Memory B cell (primary cell): ENCODE results near the gene NCKAP5.

Experiments
- ATAC-seq: fragments of 150-1000 bp; cut with Tn5 transposase; 2 replicates; pipeline ENCODE4 v1.10.0; 2021; ENCODE audit warnings: low read depth, mild to moderate bottlenecking, moderate library complexity
- DNase-seq, 2 donors: peaks; one replicate each; pipeline ENCODE4 v3.0.0; 2022; ENCODE audit warnings: low spot score in 2 of 2
- H3K27ac Mint-ChIP-seq: one replicate; pipeline ENCODE4 v1.8.0; 2022; ENCODE audit warnings: mild to moderate bottlenecking, moderate library complexity, mixed read lengths
- H3K27me3 Mint-ChIP-seq: one replicate; pipeline ENCODE4 v1.8.0; 2022; ENCODE audit warnings: mixed read lengths
- H3K36me3 Mint-ChIP-seq: one replicate; pipeline ENCODE4 v1.8.0; 2022; ENCODE audit warnings: mild to moderate bottlenecking, mixed read lengths
- H3K4me1 Mint-ChIP-seq: one replicate; pipeline ENCODE4 v1.8.0; 2022; ENCODE audit warnings: mixed read lengths
- H3K4me3 Mint-ChIP-seq: one replicate; pipeline ENCODE4 v1.8.0; 2022; ENCODE audit warnings: mild to moderate bottlenecking, moderate library complexity, mixed read lengths
- H3K9me3 Mint-ChIP-seq: one replicate; pipeline ENCODE4 v1.8.0; 2022; ENCODE audit warnings: mixed read lengths

NCKAP5 gene

DNA sequence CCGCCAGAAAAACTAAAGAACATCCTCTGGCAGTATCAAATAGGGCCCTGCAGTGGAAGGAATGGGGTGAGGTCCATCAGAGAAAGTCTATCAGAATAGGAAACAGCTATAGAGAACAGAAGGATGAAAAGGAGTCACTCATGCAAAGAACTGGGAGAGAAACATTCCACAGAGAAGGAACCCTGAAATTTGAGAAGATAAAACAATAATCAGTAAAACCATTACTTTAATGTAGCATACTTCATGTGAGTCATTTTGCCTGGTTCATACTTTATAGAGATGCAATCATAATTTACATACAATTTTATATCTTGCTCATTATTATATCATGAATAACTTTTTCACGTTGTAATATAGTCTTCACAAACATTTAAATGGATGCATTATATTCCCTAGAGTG lies 402.2 kb downstream of the NCKAP5 start:
- Mint-ChIP-seq H3K4me3 (no peak overlapping the region), H3K36me3 (no peaks in the 10 kb centered on the region), H3K4me1 (no peaks in the 10 kb centered on the region), H3K27ac (no peak overlapping the region), H3K9me3 (no peaks in the 10 kb centered on the region), H3K27me3 (peaks cover 2% of the 10 kb centered on the region)
- ATAC-seq (no peak), DNase-seq (no peak)

DNA sequence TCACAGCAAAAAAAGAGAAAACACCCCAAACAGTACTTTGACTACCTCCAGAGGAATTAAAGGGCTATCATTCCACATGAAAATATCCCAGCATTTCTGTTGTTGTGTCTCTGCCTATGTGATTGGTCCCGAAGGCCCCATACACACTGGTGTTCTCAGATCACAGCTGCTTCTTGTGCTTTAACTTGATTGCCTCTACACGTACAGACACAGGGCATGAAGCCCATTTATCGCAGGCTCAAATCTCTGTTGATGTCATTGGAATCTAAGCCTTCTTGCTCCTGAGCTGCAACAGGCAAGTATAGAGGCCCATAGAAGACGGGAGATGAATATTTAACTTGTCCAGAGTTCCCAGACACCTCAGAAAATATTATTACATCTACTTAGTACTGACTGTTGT lies 405.2 kb downstream of the NCKAP5 start:
- Mint-ChIP-seq H3K27ac (no peak overlapping the region), H3K4me1 (no peaks in the 10 kb centered on the region), H3K9me3 (no peaks in the 10 kb centered on the region)

GRCh38 chr2:133158442-133158841 lies 409.8 kb downstream of the NCKAP5 start:
- ATAC-seq (no peak), DNase-seq (no peak)
- Mint-ChIP-seq H3K36me3 (no peaks in the 10 kb centered on the region), H3K27ac (no peak overlapping the region), H3K9me3 (no peaks in the 10 kb centered on the region), H3K4me3 (no peak overlapping the region), H3K27me3 (peaks cover 4% of the 10 kb centered on the region), H3K4me1 (no peaks in the 10 kb centered on the region)

More for the DNA sequence above, 405.2 kb downstream of the NCKAP5 start:
- H3K27me3 Mint-ChIP-seq = peaks cover 4% of the 10 kb centered on the region
- H3K4me3 Mint-ChIP-seq = no peak overlapping the region
- no peak for ATAC-seq
- no peaks in the 10 kb centered on the region for H3K36me3 Mint-ChIP-seq
- DNase-seq = no peak

DNA sequence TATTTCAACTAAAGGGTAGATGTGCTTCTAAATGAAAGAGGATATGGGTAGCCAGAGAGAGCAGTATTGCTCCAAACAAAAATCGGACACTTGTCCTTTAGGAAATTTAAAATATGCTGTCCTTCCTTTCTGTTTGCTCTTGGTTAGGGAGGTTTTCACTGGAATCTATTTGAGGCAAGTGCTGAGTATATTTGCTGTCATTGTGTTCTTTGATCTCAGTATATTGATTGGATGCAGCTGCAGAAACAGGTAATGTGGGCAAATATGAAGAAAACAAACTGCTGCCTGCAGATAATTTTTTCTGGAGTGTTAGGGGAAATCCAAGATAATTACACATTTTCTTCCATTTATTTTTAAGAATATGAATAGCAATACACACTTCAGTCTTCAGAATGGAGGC lies 410.2 kb downstream of the NCKAP5 start:
- ATAC-seq (no peak), DNase-seq (no peak)
- H3K36me3 Mint-ChIP-seq = no peaks in the 10 kb centered on the region
- no peaks in the 10 kb centered on the region for H3K9me3 Mint-ChIP-seq
- H3K27me3 Mint-ChIP-seq = peaks cover 4% of the 10 kb centered on the region
- H3K4me3 Mint-ChIP-seq = no peak overlapping the region
- H3K27ac Mint-ChIP-seq = no peak overlapping the region
- no peaks in the 10 kb centered on the region for H3K4me1 Mint-ChIP-seq

GRCh38 chr2:133157141-133157540 lies 411.1 kb downstream of the NCKAP5 start:
- Mint-ChIP-seq H3K4me3 (no peak overlapping the region), H3K4me1 (no peaks in the 10 kb centered on the region), H3K9me3 (no peaks in the 10 kb centered on the region), H3K27ac (no peak overlapping the region), H3K27me3 (peaks cover 4% of the 10 kb centered on the region), H3K36me3 (no peaks in the 10 kb centered on the region)
- no peak for DNase-seq
- no peak for ATAC-seq

DNA sequence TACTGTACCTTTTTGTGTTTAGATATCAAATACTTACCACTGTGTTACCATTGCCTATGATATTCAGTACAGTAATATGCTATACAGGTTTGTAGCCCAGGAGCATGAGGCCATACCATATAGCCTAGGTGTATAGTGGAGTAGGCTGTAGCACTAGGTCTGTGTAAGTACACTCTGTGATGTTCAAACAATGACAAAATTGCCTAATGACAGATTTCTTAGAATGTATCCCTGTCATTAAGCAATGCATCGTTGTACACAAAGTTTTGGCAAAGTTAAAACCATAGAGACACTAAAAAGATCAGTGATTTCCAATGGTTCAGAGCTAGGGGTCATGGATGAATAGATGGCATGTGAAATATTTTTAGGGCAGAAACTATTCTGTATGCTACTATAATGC lies 415.5 kb downstream of the NCKAP5 start:
- no peaks in the 10 kb centered on the region for H3K36me3 Mint-ChIP-seq
- no peak overlapping the region for H3K27ac Mint-ChIP-seq
- H3K4me1 Mint-ChIP-seq = no peaks in the 10 kb centered on the region
- H3K27me3 Mint-ChIP-seq = no peaks in the 10 kb centered on the region
- no peak overlapping the region for H3K4me3 Mint-ChIP-seq
- peaks cover 2% of the 10 kb centered on the region for H3K9me3 Mint-ChIP-seq
- DNase-seq (no peak), ATAC-seq (no peak)

GRCh38 chr2:133148187-133148586 lies 420.1 kb downstream of the NCKAP5 start:
- Mint-ChIP-seq H3K9me3 (peaks cover 2% of the 10 kb centered on the region), H3K4me1 (no peaks in the 10 kb centered on the region), H3K27me3 (no peaks in the 10 kb centered on the region), H3K27ac (no peak overlapping the region), H3K4me3 (no peak overlapping the region), H3K36me3 (no peaks in the 10 kb centered on the region)
- no peak for DNase-seq
- ATAC-seq = no peak

GRCh38 chr2:133146893-133147292 lies 421.4 kb downstream of the NCKAP5 start:
- Mint-ChIP-seq H3K9me3 (peaks cover 2% of the 10 kb centered on the region), H3K4me3 (no peak overlapping the region), H3K27me3 (no peaks in the 10 kb centered on the region), H3K27ac (no peak overlapping the region), H3K36me3 (no peaks in the 10 kb centered on the region), H3K4me1 (no peaks in the 10 kb centered on the region)
- DNase-seq = no peak
- no peak for ATAC-seq

DNA sequence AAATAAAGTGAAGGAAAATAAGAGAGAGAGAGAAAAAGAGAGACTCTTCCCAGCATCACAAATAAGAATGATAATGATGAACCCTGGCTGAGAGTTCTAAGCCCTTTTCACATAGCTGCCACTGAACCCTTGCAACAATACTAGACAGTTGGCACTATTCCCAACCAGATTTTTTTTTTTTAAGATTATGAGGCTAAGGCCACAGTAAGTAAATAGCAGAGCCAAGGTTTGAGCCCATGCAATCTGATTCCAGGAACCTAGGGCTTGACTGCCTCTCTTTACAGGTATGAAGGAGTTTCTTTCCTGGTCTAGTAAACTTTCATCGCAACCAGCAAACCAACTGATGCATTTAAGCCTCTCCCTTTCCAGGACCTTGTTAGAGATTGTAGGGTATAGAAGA lies 424.6 kb downstream of the NCKAP5 start:
- H3K4me1 Mint-ChIP-seq = peaks cover 4% of the 10 kb centered on the region
- no peak overlapping the region for H3K4me3 Mint-ChIP-seq
- no peak for DNase-seq
- H3K27ac Mint-ChIP-seq = no peak overlapping the region
- no peak for ATAC-seq
- no peaks in the 10 kb centered on the region for H3K36me3 Mint-ChIP-seq
- H3K27me3 Mint-ChIP-seq = peaks cover 3% of the 10 kb centered on the region
- no peaks in the 10 kb centered on the region for H3K9me3 Mint-ChIP-seq

DNA sequence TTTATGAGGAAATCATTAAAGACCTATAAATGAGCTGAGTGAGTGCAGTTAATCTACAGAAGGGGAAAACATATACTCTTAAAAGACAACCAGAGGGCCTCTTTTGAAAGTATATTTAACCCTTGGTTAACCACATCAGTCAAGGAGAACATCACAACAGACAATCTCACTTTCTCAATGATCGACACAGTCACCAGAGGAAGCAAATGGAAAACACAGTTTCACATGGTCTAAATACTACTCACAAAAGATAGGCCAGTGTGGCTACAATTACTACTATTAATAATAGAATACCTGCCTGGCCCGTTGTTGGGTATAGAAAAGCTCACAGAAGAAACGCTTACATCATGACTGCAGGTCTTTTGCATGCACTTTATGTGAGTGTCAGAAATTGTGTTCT lies 426.2 kb downstream of the NCKAP5 start:
- peaks cover 4% of the 10 kb centered on the region for H3K4me1 Mint-ChIP-seq
- no peak overlapping the region for H3K4me3 Mint-ChIP-seq
- no peaks in the 10 kb centered on the region for H3K9me3 Mint-ChIP-seq
- peaks cover 3% of the 10 kb centered on the region for H3K27me3 Mint-ChIP-seq
- no peak overlapping the region for H3K27ac Mint-ChIP-seq
- no peaks in the 10 kb centered on the region for H3K36me3 Mint-ChIP-seq
- ATAC-seq (no peak), DNase-seq (no peak)

DNA sequence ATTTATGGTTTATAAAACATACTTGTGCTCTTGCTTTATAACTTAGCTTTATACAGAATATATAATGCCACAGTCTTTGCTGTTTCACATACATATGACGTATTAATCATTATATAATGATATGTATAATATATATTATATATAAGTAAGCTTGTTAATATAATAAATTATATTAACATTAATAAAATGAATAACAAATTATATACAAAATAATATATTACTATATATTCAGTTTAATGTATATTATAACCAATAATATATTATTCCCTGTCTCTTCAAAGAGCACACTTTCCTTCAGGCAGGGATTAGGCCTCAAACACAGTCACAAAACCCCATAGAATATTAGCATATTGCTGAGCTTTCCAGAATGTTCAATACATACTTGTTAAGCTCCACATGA lies 427.6 kb downstream of the NCKAP5 start:
- Mint-ChIP-seq H3K4me3 (no peak overlapping the region), H3K27me3 (peaks cover 3% of the 10 kb centered on the region), H3K9me3 (no peaks in the 10 kb centered on the region), H3K4me1 (peaks cover 4% of the 10 kb centered on the region), H3K36me3 (no peaks in the 10 kb centered on the region), H3K27ac (no peak overlapping the region)
- ATAC-seq (no peak), DNase-seq (no peak)

GRCh38 chr2:133139847-133140533 lies 428.3 kb downstream of the NCKAP5 start:
- H3K27me3 Mint-ChIP-seq = peaks cover 6% of the 10 kb centered on the region
- H3K4me1 Mint-ChIP-seq = peaks cover 6% of the 10 kb centered on the region
- no peaks in the 10 kb centered on the region for H3K36me3 Mint-ChIP-seq
- ATAC-seq (no peak), DNase-seq (no peak)
- no peaks in the 10 kb centered on the region for H3K9me3 Mint-ChIP-seq
- H3K4me3 Mint-ChIP-seq = no peak overlapping the region
- H3K27ac Mint-ChIP-seq = no peak overlapping the region

DNA sequence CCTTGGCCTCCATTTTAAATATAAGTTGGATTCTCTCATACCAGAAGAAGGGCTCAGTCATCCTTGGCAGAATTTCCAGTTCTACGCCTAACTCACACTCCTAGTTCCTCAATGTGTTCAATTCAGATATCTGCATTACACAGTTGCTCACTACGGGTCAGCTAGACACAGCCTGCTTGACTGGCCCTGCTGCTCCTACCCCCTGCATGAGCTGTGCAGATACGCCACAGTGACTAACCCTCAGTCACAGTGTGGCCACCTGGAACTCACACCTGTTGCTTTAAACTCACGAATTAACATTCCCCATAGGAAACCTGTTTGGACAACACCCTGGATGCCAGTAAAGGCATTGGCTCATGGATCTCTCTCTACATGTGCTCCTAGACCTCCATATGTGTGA lies 429.6 kb downstream of the NCKAP5 start:
- ATAC-seq = no peak

GRCh38 chr2:133135035-133135654 lies 433.1 kb downstream of the NCKAP5 start:
- Mint-ChIP-seq H3K9me3 (no peaks in the 10 kb centered on the region), H3K27ac (no peak overlapping the region), H3K36me3 (no peaks in the 10 kb centered on the region), H3K27me3 (peaks cover 8% of the 10 kb centered on the region), H3K4me1 (peaks cover 3% of the 10 kb centered on the region), H3K4me3 (no peak overlapping the region)
- DNase-seq = no peak
- ATAC-seq = no peak

More for the DNA sequence above, 429.6 kb downstream of the NCKAP5 start:
- Mint-ChIP-seq H3K4me3 (no peak overlapping the region), H3K36me3 (no peaks in the 10 kb centered on the region), H3K27me3 (peaks cover 8% of the 10 kb centered on the region), H3K9me3 (no peaks in the 10 kb centered on the region), H3K4me1 (peaks cover 6% of the 10 kb centered on the region), H3K27ac (no peak overlapping the region)
- DNase-seq = no peak
